ENCODE data around the gene ZKSCAN5. TPM values are rescaled to one million over a fixed set of nuclear protein-coding genes. Genes with fewer than 3 reads are reported as not detected.

Gene ZKSCAN5
- total and polyA plus RNA-seq, 2 of the 8 experiments (the other 6 are each of a cell fraction or from before 2014, with no cell fraction given): 5.3 to 13.5 TPM

- TF ChIP-seq CHD7 (IDR thresholded peaks at IDR 0.05; ENCODE audit: insufficient replicate concordance, low read length) (no peak), RAD21 (IDR thresholded peaks at IDR 0.05 in 1 of 2, conservative IDR thresholded peaks at IDR 0.05 in 1 of 2; ENCODE audit: low read depth in 2 of 2, low read length in 2 of 2) (no peak), CTBP2 (IDR thresholded peaks at IDR 0.05; ENCODE audit: borderline replicate concordance, insufficient read depth, insufficient read length, low read length) (no peak), RXRA (IDR thresholded peaks at IDR 0.05; ENCODE audit: insufficient read depth, low read depth, low read length) (no peak), EP300 (IDR thresholded peaks at IDR 0.05; ENCODE audit: borderline replicate concordance in 1 of 2, low read depth in 2 of 2, low read length in 2 of 2) (no peak), RBBP5 (IDR thresholded peaks at IDR 0.05; ENCODE audit: borderline replicate concordance, low read depth, low read length) (no peak), CHD2 (IDR thresholded peaks at IDR 0.05; ENCODE audit: low read length) (no peak), YY1 (IDR thresholded peaks at IDR 0.05; ENCODE audit: low read depth, low read length) (no peak), MAFK (IDR thresholded peaks at IDR 0.05; ENCODE audit: low read depth, low read length) (no peak), TBP (IDR thresholded peaks at IDR 0.05; ENCODE audit: low read depth, low read length) (no peak)
These were observed 47.3 kb upstream of the ZKSCAN5 start (continued) for GRCh38 chr7:99457050-99457649.
